ENCODE data around the gene CD99. TPM values are rescaled to one million over a fixed set of nuclear protein-coding genes. Genes with fewer than 3 reads are reported as not detected.
"Not testable (repeated sequence)": the region's sequence is repeated elsewhere in the genome, so short reads cannot be mapped to it uniquely, and the experiment has no call there.

The CD99 gene
- total RNA-seq, 1 donor from 2014 or later = 317 TPM

- intact Hi-C loops (cut with DNase I) = no loop called here
- DNase-seq (ENCODE audit: low spot score) (no peak), ATAC-seq (no peak)
Observed at GRCh38 chrX:2756548-2756947, 65.5 kb downstream of the CD99 start.

- intact Hi-C loops (cut with DNase I) = no loop called here
- ATAC-seq (no peak), DNase-seq (ENCODE audit: low spot score) (no peak)
Observed at GRCh38 chrX:2761246-2761645, 70.2 kb downstream of the CD99 start.

- DNase-seq (ENCODE audit: low spot score); ATAC-seq; intact Hi-C loops (cut with DNase I): not testable (repeated sequence)
Observed at GRCh38 chrX:2762671-2763070, 71.6 kb downstream of the CD99 start.

- ATAC-seq; intact Hi-C loops (cut with DNase I); DNase-seq (ENCODE audit: low spot score): not testable (repeated sequence)
Observed at GRCh38 chrX:2764766-2765548, 73.9 kb downstream of the CD99 start.

- intact Hi-C loops (cut with DNase I) = no loop called here
- DNase-seq (ENCODE audit: low spot score) = no peak
- ATAC-seq = no peak
Observed at GRCh38 chrX:2765549-2765830, 74.4 kb downstream of the CD99 start.

DNA sequence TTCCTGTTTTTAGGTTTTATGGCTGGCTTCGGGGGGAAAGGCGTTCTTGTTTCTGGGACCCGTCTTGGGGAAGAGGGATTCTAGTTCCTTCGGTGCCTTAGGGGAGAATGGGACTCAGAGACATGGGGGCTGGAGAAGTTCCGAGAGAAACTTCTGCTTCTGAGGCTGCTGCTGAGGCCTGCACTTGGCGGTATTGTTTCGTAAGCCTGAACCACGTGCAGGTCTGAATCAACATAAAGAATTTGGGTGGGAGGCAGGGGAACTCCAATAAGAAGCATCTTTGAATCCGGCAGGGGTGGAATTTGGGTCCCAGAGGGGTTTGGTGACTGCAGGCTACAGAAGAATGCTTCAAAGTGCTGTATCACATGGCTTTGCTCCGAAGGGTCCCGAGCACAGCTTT, 75.8 kb downstream of the CD99 start:
- intact Hi-C loops (cut with DNase I) = no loop called here
- ATAC-seq = no peak

GRCh38 chrX:2767631-2768455, 76.7 kb downstream of the CD99 start:
- peak; percentile 83 for ATAC-seq
- intact Hi-C loops (cut with DNase I) = no loop called here
- DNase-seq (ENCODE audit: low spot score) = no peak

More for the DNA sequence above, 75.8 kb downstream of the CD99 start:
- DNase-seq (ENCODE audit: low spot score) = no peak

DNA sequence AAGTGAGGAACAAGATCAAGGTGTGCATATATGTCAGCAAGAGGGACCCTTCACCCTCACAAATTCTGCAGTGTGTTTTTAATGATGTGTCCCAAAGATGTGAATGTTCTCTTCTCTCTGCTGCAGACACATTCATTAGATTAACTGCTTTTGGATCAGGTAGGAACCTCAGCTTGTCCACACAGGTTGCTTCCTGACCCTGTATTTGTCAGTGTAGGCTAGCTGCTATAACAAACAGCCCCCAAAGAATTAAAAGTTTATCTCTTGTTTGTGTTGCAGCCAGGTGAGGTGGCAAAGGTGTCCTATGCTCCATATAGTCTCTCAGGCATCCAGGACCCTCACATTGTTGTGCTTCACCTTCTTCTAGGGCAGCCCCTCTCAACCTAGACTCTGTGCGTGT, 78.5 kb downstream of the CD99 start:
- no peak for ATAC-seq
- DNase-seq (ENCODE audit: low spot score) = no peak
- intact Hi-C loops (cut with DNase I) = no loop called here

GRCh38 chrX:2773166-2774055, 82.3 kb downstream of the CD99 start:
- DNase-seq (ENCODE audit: low spot score); ATAC-seq; intact Hi-C loops (cut with DNase I): not testable (repeated sequence)

DNA sequence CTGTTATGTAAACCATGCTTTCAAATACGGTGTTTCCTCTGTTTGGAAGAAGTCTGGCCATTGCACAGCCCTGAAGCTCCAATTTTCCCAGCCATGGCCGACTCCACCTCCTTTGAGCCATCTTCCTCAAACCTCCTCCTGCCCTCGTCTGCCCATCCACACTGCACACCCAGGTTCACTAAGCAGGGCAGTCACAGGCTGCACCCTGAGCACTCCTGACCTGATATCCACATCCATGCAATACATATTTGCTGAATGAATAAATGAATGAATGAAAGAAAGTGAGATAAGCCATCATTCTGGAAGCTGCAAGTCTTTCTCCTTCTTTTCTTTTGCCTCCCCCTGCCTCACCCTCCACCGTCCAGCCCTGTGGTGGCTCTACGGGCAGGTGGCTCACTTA, 83.0 kb downstream of the CD99 start:
- intact Hi-C loops (cut with DNase I) = no loop called here
- DNase-seq (ENCODE audit: low spot score) (no peak), ATAC-seq (no peak)

- intact Hi-C loops (cut with DNase I) = no loop called here
- no peak for ATAC-seq
- no peak for DNase-seq (ENCODE audit: low spot score)
Observed at GRCh38 chrX:2774776-2775175, 83.7 kb downstream of the CD99 start.

DNA sequence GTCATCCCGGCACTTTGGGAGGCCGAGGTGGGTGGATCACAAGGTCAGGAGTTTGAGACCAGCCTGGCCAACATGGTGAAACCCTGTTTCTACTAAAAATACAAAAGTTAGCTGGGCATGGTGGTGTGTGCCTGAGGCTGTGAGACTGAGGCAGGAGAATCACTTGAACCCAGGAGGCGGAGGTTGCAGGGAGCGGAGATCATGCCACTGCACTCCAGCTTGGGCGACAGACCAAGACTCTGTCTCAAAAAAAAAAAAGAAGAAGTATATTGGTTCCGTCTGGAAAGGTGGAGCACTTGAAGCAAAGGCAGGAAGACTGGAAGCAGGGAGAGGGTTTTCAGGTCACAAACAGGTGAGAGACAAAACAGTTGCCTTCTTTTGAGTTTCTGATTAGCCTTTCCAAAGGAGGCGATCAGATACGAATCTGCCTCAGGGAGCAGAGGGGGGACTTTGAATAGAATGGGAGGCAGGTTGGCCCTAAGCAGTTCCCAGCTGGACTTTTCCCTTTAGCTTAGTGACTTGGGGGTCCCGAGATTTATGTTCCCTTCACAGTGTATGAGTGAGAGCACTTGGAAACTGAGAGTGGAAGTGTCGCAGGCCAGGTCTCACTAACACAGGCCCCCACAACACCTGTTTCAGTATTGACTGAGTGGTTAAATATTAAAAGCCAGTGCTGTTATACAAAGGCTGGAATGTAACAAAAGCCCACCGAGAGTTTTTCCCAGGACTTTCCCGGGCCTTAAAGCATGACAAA, 89.6 kb downstream of the CD99 start:
- DNase-seq (ENCODE audit: low spot score); intact Hi-C loops (cut with DNase I): not testable (repeated sequence)

DNA sequence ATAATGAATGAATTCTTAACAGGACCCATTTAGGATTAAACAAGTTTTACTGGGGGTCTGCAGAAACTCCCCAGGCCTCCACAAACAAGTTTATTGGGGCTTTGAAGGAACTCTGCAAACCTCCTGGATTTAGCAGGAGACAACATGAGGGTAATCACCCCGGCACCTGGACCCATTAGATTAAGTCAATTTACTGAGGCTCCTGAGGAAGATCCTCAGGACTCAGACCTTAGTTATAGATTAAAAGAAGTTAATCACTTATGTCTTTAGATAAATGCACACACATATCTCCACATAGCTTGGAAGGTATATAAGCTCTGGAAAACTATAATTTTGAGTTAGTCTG, 90.1 kb downstream of the CD99 start:
- ATAC-seq (no peak), DNase-seq (ENCODE audit: low spot score) (no peak)
- intact Hi-C loops (cut with DNase I) = no loop called here

More for the DNA sequence above, 89.6 kb downstream of the CD99 start:
- not testable (repeated sequence) for ATAC-seq

GRCh38 chrX:2781698-2782097, 90.6 kb downstream of the CD99 start:
- DNase-seq (ENCODE audit: low spot score) = no peak

DNA sequence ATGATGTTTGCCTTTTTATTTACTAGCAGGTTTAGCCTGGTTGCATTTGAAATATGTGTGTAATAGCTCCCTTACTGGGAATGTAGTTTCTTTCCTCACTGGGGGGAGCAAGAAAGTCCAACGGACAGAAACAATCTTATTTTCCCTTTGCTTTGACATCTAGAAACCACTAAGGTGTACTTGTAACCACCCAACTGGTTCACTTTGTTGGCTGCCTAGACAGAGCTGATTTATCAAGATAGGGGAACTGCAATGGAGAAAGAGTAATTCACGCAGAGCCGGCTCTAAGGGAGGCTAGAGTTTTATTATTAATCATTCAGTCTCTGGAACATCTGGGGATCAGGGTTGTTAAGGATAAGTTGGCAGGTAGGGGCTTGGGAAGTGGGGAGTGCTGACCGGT, 91.1 kb downstream of the CD99 start:
- DNase-seq (ENCODE audit: low spot score) (no peak), ATAC-seq (no peak)
- intact Hi-C loops (cut with DNase I) = no loop called here

More at GRCh38 chrX:2781698-2782097, 90.6 kb downstream of the CD99 start:
- intact Hi-C loops (cut with DNase I) = no loop called here
- no peak for ATAC-seq

DNA sequence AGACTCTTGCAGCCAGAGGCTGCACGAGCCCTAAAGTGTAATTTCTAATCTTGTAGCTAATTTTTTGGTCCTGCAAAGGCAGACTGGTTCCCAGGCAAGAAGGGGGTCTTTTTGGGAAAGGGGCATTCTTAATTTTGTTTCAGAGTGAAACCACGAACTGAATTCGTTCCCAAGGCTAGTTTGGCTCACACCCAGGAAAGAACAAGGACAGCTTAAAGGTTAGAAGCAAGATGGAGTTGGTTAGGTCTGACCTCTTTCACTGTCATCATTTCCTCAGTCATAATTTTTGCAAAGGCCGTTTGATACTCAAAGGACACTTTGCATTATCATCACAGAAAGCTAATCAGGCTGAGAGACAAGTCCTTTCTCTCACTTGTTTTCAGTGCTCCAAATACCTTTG, 91.7 kb downstream of the CD99 start:
- DNase-seq (ENCODE audit: low spot score) = no peak
- intact Hi-C loops (cut with DNase I) = no loop called here
- no peak for ATAC-seq

DNA sequence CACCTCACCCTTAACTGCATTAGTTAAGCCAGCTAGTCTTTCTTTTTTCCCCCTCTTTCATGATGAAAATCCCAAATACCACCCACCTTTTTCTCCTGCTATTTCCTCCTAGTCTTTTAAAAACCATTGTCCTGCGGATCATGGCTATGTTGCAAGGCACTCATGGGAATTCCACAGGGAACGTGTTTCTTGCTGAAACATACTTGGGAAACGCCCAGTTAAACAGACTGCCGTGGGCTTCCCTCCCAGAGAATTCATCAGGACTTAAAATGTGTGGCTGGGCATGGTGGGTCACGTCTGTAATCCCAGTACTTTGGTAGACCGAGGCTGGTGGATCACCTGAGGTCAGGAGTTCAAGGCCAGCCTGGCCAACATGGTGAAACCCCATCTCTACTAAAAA, 92.9 kb downstream of the CD99 start:
- intact Hi-C loops (cut with DNase I) = no loop called here
- DNase-seq (ENCODE audit: low spot score) (no peak), ATAC-seq (peak; percentile 59)

GRCh38 chrX:2785538-2785937, 94.4 kb downstream of the CD99 start:
- intact Hi-C loops (cut with DNase I) = no loop called here
- DNase-seq (ENCODE audit: low spot score) (no peak), ATAC-seq (no peak)

GRCh38 chrX:2788980-2789379, 97.9 kb downstream of the CD99 start:
- ATAC-seq (no peak), DNase-seq (ENCODE audit: low spot score) (no peak)
- intact Hi-C loops (cut with DNase I) = no loop called here
